NCI-H1694 (cell line): ENCODE data around the gene ZNF200.
"Not testable (repeated sequence)": the region's sequence is repeated elsewhere in the genome, so short reads cannot be mapped to it uniquely, and the experiment has no call there.

Experiments
- DNase-seq: peaks from one replicate; lab custom pipeline; 2025; lab: John Stamatoyannopoulos, UW

ZNF200 gene

DNA sequence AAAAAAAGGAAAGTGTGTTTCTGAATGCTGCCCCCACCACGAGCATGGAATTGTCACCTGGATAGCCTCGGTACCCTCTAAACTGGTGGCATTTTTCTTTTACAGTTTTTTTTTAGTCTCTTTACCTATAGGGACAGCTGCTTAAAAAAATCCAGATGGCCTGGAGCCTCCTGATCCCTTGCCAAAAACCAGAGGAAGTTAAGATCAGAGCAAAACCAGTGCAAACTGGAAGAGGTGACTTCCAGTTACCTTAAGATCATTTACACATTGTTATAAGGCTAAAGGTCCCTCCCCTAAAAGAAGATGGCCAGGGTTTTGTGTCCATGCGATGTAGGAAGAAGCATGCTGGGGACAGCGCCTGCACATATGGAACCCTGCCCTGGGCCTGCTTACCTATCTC lies 18.0 kb upstream of the ZNF200 start:
- DNase-seq, result no peak

DNA sequence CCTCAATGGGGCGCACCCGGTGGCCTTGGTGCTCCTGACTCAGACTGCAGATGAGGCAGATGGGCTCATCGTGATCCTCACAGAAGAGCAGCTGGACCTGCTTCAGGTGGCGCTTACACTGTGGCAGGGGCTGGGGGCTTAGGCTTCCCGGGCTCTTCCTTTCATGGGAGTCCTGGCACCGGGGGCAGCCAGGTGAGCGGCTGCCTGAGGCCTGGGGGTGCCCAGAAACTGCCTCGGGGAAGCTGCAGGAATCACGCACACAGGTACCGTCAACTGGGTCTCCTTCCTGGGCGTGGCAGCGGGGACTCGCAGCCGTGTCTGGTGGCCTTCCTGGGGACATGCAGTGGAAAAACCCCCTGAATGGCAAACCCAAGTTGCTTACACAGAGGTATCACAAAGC lies 14.5 kb upstream of the ZNF200 start:
- DNase-seq, result no peak

DNA sequence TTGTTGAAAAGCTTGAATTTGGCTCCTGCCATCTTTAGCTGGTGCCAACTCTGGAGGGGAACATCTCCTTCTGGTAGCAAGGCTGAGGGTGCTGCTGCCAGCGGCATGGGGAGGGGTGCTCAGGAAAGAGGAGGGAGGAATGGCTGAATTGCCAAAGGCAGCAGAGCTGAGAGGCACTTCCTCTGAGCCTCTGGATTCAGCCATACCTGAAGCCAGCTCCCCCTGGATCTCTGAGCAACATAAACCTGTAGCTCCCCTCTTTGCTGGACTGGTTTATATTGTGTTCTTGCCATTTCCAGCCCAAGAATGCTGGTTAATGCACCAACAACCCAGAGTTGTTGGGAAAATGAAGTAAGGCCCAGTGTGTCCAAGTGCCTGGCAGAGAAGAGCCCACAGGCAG lies 14.1 kb upstream of the ZNF200 start:
- no peak for DNase-seq

DNA sequence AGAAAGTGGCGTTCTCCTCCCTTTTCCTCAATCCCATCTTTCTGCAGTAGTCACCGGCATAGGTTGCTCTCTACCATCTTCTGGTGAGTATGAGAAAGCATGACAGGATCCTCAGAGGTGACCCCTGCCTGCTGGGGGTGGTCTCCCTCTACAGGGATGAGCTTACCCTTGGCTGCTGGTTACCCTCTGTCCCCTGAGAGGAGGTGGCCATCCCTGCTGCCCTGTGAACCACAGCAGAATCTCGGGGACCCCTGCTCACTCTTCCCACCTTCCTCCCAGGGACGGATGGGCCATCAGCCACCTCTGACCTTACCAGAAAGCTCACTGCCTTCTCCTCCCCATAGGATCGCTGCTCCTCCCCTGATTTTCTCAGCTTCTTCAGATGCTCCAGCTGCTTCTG lies 13.6 kb upstream of the ZNF200 start:
- no peak for DNase-seq

DNA sequence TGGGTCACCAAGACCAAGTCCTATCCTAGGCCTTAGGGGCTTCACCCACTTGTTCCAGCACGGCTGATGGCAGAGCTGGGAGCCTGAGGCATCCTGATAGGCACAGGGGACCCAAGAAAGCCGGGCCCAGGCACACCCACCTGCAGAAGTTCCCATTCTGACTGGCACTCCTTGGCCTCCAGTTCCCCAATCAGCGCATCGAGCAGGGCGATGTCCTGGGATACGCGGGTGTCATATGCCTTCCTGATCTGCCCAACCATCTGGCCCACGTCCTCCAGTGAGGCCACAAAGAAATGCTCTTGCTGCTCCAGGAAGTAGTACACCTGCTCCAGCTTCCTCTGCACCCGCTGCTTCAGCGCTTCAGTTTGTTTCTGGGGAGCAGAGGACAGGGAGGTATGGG lies 11.9 kb upstream of the ZNF200 start:
- no peak for DNase-seq

DNA sequence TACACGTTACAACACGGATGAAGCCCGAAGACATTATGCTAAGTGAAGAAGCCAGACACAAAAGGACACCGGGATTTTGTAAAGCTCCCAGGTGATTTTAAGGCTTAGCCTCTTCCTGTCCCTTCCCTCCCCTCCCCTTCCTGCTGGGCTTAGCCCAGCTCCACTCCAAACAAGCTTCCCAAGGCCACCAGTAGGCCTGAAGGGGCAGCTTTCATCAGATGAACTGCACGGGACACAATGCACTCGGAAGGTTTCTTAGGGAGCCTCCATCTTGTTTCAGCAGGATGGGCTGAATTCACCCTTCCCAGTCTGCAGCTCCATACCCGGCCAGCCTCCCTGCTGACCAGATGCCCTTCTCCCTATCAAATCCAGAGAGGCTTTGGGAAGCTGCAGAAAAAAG lies 11.0 kb upstream of the ZNF200 start:
- no peak for DNase-seq

DNA sequence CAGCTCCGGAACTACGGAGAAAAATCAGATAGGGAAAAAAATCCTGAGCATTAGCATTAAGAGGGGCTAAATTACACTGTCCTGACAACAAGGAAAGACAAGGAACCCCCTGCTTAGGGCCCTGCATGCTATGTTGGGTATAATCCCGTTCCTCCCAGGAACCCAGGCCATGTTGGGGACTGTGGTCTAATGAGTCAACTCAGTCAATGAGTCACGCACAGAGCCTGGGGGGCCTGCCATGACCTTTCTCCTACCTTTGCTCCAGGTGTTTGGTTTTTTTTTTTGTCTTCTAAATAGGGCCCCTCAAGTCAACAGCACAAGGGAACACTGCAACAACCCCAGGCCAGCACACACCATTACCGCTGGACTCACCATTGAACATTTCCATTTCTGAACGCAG lies 8.9 kb upstream of the ZNF200 start:
- no peak for DNase-seq

DNA sequence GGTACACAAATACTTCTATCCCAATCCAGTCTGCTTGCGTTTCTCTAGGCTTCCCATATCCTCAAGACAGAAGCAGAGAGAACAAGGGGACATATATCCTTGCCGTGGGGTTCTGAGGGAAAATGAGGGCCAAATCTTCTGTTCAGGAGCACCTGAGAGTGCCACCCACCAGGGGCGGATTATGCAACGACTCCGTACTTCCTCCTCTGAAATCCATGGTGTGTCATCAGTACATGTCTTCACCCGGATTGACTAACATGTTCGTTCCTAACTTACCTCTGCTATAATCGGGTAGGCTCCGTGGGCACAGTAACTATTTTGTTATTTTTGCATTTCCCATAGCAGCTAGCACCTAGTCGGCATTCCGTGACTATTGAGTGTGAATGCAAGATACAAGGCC lies 7.8 kb upstream of the ZNF200 start:
- no peak for DNase-seq

DNA sequence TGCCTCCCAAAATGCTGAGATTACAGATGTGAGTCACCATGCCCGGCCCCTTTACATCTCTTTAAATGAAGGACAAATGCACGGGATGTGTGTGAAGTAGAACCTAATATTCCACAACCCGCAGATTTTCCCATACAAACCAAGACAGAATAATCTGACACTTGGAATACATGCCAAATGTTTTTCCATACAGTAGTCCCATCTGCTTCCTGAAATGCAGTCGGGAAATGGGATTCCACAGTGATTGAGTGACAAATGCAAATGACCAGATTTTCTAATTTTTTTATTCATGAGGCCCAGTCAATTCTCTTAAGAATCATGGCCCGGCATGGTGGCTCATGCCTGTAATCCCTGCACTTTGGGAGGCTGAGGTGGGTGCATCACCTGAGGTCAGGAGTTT lies 6.8 kb upstream of the ZNF200 start:
- no peak for DNase-seq

DNA sequence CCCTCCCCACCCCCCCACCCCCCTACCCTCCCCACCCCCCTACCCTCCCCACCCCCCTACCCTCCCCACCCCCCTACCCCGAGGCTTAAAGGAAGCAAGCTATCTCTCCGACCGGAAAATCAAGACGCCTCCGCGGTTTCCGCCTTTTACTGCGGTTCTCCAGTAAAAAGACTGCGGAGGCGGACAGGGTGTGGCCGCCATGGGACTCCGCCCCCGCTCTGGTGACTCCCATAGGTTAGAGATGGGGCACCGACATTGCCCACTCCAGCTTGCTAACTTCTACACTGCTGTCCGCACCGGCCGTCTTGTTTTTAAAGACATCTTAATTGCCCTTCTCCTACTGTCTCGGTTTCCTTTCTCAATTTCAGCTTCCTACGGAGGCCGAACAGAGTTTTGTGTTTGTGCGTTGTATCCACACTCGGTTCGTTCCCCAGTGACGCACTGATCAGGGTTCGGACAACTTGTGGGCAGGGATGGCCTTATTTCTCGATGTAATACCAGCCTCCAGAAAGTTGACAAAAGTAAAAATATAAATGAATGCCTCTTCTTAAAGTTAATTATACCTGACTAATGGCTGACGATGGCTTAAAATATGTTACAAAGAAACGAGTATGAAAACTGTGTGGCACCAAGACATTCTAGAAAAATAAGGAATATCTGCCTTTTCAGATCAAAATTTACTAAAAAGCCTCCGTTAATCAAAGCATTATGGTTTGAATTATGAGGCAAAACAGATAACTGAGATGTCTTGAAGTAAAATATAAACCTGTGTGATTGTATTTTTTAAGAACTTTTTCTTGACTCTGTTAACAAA lies 1.1 kb upstream of the ZNF200 start:
- no peak for DNase-seq

DNA sequence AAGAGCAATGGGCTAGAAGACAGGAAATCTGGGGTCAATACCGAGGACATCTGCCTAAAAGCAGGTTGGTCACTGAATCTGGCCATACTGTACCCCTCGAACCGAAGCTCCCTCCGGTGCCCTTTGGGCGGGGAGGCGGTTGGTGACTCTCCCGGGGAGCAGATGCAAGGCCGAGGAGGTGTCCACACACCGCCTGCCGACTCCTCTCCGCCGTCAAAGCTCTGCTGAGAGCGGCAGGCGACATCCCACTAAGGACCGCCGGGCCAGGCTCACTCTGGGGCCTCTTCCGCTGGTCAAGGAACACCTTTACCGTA lies 458 bp downstream of the ZNF200 start:
- no peak for DNase-seq

DNA sequence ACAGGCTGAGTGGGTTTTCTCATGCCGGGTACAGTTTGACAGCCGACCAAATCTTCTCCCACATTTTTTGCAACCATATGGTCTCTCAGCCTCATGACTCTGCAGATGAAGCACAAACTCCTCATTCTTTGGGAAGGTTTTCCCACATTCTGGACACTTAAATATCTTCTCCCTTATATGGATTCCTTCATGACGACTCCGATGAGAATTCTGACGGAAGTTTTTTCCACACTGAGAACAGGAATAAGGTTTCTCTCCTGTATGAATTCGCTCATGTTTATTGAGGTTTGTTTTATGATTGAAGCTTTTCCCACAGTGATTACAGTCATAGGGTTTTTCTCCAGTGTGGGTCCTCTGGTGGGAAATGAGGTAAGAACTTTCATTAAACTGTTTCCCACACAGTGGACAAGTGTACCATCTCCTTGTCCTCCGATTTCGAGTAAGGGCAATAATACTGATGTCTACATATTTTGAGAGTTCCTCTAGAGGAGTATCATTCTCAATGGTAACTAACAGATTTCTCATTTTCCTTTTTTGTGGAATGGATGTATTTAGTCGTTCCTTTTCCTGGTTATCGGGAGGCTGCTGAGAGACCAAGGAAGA lies 10.9 kb downstream of the ZNF200 start:
- no peak for DNase-seq

DNA sequence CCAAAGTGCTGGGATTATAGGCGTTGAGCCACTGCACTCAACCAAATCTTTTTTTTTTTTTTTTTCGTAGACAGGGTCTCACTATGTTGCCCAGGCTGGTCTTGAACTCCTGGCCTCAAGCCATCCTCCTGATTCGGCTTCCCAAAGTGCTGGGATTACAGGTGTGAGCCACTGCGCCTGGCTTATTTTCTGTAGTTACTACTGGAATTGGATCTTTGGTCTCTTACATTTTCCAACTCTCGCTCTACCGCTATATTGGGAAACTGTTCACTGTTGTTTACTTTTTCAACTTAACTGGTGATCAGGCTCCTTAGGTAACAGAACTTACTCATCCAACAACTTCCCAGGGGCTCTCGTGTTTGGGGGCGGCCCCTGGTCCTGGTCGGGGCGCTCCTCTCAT lies 14.1 kb downstream of the ZNF200 start:
- DNase-seq, result no peak

DNA sequence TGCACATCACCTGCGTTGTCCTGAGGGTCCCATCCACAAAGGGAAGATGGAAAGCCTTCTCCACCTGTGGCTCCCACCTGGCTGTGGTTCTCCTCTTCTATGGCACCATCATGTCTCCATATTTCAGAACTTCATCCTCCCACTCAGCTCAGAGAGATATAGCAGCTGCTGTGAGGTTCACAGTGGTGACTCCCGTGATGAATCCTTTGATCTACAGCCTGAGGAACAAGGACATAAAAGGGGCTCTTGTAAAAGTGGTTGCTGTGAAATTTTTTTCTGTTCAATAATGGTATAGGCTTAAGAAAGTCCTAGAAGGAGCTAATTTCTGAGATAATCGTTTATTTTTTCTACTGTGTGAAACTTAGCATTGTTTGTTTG lies 18.7 kb downstream of the ZNF200 start:
- DNase-seq, result no peak

DNA sequence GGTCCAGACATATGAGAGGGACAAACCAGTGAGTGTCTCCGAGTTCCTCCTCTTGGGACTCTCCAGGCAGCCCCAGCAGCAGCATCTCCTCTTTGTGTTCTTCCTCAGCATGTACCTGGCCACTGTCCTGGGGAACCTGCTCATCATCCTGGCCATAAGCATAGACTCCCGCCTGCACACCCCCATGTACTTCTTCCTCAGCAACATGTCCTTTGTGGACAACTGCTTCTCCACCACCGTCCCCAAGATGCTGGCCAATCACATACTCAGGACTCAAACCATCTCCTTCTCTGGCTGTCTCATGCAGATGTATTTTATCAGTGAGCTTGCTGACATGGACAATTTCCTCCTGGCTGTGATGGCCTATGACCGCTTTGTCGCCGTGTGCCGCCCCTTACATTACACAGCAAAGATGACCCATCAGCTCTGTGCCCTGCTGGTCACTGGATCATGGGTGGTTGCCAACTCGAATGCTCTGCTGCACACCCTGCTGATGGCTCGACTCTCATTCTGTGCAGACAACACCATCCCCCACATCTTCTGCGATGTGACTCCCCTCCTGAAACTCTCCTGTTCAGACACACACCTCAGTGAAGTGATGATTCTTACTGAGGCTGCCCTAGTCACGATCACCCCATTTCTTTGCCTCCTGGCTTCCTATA lies 19.2 kb downstream of the ZNF200 start:
- no peak for DNase-seq

DNA sequence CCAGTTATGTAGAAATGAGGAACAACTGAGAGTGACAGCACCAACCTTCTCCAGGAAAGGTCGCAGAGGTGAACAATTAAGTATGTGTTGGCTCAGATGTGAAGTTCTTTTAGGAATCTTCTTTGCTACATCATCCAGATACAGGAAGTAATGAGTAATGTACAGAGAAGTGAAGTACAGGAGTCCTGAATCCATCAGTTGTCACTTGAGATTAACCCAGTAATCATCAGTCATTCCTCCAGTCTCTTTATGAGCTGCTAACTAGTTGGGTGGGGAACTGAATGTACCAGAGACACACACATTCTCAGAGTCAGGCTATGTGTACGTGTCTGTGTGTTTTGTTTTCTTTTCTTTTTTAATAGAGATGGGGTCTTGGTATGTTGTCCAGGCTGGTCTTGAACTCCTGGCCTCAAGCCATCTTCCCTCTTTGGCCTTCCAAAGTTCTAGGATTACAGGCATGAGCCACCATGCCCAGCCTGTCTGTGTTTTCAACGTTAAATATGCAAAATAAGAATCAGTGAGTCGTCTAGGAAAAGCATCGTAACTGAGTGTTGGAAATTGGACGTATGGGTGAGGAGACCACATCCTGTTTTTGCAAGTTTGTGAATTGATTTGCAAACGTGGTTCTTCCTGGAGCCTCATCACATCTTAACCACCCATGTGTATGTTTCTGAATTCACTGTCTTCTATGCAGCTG lies 19.9 kb downstream of the ZNF200 start:
- no peak for DNase-seq

DNA sequence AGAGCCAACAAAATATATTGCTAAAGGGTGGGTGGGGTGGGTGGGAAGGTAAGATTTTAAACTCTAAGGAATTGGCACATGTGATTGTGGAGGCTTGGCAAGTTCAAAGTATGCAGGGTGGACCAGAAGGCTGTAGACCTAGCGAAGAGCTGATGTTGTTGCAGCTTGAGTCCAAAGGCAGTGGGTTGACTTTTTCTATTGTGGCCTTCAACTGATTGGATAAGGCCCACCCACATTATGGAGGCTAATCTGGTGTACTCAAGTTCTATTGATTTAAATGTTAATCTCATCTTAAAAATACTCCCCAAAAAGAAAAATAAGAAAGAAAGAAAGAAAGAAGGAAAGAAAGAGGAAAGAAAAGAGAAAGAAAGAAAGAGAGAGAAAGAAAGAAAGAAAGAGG lies 22.4 kb downstream of the ZNF200 start:
- DNase-seq, result no peak

DNA sequence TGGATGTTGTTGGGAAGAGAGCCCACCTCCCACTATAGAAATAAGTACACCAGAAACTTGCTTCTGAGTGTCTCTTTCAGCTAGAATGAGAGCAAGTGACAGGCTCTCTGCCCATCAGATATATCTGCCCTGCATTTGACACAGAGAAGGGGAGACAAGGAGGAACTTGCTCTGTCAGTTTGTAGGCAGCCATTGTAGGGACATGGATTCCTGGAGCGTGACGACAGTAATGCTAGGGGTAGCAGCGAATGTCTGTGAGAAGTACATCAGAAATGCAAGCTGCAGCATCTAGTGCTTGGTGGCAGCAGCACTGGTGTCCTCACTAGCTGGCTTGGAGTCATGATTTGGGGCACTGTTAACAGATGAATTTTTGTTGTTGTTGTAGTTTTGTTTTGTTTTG lies 23.0 kb downstream of the ZNF200 start:
- no peak for DNase-seq

DNA sequence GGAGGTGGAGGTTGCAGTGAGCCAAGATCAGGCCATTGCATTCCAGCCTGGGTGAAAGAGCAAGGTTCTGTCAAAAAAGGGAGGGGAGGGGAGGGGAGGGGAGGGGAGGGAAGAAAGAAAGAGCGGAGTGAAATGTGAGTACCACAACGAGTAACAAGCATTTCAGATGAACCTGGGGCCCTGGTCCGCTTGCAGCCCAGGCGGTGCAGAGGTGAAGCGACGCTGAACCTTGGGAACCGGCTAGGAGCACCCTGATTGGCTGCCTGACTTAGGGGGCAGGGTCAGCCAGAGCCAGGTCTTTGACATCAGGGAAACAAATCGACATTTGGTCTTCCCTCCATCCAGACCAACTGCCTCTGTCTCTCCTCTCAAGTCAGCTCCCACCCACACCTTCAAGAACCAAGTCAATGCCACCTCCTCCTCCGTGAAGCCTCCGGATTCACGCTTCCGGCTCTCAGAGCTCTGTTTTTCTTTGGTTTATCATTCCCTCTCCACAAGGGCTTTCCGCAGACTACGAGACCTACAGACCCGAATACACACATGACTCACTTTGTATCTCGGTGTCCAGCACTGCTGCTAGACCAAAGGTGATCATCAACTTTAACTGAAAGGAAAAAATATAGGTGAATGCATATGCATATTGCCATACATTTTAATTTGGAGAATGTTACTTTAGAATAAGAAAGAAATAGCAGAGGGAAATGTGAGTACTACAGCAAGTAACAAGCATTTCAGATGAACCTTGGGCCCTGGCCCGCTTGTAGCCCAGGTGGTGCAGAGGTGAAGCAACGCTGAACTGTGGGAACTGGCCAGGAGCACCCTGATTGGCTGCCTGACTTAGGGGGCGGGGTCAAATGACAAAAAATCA lies 27.6 kb downstream of the ZNF200 start:
- no peak for DNase-seq

DNA sequence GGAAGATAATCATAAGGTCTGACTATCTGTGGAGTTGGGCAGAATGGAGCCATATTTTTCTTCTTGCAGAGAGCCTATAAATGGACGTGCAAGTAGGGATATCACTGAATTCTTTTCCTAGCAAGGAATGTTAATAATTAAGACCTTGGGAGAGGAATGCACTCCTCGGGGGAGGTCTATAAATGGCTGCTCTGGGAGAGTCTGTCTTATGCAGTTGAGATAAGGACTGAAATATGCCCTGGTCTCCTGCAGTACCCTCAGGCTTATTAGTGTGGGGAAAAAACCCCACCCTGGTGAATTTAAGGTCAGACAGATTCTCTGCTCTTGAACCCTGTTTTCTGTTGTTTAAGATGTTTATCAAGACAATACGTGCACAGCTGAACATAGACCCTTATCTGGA lies 29.0 kb downstream of the ZNF200 start:
- DNase-seq, result not testable (repeated sequence)

DNA sequence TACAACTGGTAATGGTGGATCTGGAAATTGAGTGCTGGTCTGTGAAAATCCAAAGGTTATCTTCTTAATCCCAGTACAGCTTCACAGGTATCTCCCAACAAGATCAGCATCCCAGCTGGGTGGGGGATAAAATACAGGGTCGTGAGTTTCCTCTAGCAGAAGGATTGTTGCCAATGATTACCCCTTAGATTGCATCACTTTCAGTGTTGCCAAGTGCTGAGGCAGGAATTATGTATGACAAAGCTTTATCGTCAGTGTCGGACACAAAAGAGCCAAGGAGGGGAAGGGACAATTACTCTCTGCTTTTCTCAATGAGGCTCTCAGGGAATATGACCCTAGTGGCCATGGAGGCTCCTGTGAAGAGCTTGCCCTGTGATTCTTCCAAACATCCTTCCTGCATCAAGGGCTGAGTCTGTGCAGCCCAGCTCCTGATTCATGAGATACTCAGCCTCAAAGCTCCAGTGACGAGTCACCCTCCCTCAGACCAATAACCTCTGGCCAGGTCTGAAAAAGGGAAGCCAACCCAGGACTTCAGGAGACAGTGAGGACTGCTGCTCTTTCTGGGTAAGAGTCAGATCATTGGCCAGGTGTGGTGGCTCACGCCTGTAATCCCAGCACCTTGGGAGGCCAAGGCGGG lies 31.9 kb downstream of the ZNF200 start:
- no peak for DNase-seq
